Effector CD8-positive, alpha-beta T cell (primary cell): ENCODE measurements around the gene CHPT1.
"Not testable (repeated sequence)": the region's sequence is repeated elsewhere in the genome, so short reads cannot be mapped to it uniquely, and the experiment has no call there.

Experiments used
- DNase-seq: peaks from one replicate; lab custom pipeline; 2025; lab: John Stamatoyannopoulos, UW
- total RNA-seq, 4 experiments: gene quantifications; one replicate each; lab custom pipeline; 2026; lab: John Stamatoyannopoulos, UW

The CHPT1 gene
- total RNA-seq, result 12.6 to 18.3 (median 13.8) reads per million in 4 experiments

DNA sequence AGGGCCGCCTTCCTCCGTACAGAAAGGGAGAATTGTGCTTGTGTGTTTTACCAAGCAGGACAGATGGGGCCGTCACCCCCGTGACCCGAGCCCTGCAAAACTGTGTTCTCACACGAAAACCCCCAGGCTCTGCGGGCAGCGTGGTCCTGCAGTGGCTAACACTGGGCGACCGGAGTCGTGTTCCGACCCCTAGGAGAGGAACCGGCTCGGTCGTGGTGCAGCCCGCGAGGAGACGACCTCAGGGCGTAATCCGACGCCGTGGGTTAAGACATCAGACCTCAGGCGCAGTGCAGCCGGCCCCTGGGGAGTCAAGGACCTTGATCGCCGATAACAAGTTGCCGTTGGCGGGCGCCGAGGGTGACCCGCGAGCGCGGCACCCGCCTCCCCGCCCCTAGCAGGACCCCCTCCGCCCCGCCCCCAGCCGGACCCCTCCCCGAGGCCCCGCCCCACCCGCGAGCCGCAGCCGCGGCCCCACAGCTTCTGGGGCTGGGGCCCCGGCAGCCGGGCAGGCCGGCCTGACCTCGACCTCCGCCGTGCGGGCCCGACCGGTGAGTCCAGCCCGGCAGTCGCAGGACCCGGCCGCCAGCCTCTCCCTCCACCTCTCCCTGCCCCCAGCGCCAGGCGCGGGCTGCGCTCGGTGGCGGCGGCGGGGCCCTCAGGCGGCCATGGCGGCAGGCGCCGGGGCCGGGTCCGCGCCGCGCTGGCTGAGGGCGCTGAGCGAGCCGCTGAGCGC, at the start of gene CHPT1:
TSS of gene CHPT1 (plus strand) at position 444 of the 733 bp plus-strand sequence. CDS start at position 666, 222 bp downstream.
- peak; percentile 35 for DNase-seq

DNA sequence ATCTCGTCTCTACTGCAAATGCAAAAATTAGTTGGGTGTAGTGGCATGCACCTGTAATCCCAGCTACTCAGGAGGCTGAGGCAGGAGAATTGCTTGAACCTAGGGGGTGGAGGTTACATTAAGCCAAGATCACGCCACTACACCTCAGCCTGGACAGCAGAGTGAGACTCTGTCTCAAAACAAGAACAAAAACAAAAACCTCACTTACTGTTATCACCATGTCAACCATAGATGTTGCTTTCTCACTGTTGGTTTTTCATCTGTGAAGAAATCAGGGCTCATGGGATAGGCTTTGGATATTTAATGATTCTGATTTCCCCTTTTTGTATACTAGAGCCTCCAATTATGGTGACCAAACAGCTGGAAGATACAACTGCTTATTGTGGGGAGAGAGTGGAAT, 49.7 kb upstream of the CHPT1 start:
- DNase-seq, result no peak

DNA sequence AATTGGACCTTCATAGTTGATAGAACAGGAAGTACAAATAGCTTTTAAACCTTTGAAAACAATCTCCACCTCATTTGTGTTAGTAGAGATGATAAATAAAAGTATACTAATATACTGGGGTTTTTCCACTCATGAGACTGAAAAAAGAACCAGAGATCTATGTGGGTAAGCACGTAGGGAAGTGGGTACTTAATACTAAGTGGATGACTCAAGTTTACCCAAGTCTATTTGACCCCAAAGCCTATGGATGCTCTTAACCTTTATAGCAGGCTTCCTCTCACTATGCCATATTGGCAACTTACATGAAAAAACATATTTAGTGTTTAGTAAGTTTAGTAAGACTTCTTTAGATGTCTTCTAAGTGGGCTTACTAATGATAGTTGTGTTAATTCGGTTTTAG, 49.2 kb upstream of the CHPT1 start:
- no peak for DNase-seq

DNA sequence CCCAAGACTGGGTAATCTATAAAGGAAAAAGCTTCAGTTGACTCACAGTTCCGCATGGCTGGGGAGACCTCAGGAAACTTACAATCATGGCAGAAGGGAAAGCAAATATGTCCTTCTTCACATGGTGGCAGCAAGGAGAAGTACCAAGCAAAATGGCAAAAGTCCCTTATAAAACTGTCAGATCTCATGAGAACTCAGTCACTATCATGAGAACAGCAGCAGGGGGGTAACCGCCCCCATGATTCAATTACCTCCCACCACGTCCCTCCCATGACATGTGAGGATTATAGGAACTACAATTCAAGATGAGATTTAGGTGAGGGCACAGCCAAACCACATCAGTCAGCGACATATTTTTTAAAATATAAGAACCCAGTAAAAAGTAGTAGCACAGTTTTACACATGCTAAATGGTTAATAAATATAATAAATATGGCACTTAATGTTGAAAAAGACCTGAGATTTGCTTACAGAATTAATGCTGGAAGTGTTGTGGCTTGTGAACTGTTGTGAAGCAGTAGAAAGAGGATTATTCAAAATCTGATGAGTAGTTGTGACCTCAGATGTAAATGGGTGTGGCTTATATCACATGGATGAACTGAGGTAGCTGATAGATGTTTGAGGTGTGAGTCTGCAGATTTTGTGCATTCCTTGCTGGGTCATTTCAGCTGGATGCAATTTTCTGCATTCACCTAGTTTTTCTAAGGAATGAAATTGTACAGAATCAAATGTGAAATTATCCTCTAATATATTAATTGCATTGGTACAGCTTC, 46.9 kb upstream of the CHPT1 start:
- DNase-seq, result no peak

DNA sequence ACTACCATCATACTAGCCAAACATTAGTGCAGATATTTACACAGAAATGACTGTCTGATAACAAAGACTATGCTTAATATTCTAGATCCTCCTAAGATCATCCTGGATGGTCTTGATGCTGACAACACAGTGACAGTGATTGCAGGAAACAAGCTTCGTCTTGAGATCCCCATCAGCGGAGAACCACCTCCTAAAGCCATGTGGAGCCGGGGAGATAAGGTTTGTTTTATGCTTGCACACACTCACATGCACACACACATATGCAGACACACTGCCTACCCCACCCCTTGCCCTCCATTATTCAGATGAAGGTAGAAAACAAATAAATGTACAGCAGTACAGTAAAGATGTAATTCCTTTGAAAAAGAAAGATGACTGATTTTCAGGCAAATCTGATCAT, 44.4 kb upstream of the CHPT1 start:
- no peak for DNase-seq

DNA sequence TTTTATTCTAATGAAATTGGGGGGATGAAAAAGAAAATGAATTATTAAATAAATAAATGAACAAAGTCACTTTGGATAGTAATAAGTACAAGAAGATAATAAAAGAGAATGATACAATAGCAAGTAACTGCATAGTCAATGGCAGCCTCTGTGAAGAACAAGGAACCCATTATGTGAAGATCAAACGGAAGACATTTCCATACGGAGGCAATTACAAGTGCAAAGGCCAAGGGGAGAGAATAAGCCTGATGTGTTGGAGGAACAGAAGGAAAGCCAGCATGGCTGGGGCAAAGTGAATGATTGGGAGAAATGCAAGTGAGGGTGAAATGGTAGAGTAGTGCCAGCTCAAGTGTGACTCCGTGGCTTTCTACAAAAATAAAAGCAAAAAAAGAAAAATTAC, 43.9 kb upstream of the CHPT1 start:
- no peak for DNase-seq

DNA sequence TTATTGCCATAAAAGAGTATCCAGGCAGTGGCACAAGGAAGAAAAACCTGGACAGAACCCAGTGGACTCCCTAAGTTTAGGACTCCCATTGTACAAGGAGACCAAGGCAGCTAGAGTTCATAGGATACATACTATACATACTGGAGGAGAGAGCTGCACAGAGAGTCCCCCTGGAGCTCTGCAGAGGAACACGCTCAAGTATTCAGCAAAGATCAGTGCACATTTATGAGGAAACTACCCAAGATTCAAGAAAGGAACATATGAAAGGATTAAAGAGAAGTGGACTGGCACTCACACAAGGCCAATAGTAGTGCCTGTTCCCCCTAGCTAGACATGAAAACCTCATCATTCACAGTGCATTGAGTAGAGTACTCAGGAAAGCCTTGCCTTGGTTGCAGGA, 43.0 kb upstream of the CHPT1 start:
- no peak for DNase-seq

DNA sequence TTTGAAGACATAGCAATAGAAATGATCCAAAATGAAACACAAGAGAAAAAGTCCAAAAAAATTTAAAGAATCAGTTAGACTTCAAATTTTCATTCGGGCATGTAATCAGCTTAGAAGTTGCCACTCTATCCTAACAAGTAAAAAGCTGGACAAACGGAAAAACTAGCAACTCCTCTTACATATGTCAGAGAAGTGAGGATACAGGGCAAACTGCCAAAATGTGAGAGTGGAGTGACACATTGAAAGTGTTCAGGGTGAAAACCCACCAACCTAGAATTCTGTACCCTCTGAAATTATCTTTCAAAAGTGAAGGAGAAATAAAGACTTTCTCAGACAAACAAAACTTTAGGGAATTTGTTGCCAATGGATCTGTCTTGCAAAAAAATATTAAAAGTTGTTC, 42.0 kb upstream of the CHPT1 start:
- no peak for DNase-seq

DNA sequence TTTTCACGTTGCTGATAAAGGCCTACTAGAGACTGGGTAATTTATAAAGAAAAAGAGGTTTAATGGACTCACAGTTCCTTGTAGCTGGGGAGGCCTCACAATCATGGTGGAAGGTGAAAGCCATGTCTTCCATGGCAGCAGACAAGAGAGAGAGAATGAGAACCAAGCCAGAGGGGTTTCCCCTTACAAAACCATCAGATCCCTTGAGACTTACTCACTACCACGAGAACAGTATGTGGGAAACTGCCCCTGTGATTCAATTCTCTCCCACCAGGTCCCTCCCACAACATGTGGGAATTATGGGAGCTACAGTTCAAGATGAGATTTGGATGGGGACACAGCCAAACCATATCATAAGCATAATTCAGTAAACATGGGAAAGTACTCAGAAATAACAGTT, 36.8 kb upstream of the CHPT1 start:
- DNase-seq, result not testable (repeated sequence)

DNA sequence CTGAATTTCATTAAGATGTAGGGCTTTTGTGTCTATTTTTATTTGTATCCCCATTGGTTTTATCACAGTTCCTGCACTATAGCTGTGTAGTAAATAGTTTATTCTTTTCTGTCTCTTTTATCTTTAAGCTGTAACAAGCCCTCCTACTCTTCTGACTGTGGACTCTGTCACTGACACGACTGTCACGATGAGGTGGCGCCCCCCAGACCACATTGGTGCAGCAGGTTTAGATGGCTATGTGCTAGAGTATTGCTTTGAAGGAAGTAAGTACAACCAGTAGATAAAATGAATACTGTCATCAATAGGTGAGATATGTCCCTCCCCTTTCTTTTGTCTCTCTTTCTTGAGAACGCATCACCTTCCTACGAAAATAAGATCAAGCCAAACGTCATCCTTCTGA, 34.1 kb upstream of the CHPT1 start:
- DNase-seq, result no peak

DNA sequence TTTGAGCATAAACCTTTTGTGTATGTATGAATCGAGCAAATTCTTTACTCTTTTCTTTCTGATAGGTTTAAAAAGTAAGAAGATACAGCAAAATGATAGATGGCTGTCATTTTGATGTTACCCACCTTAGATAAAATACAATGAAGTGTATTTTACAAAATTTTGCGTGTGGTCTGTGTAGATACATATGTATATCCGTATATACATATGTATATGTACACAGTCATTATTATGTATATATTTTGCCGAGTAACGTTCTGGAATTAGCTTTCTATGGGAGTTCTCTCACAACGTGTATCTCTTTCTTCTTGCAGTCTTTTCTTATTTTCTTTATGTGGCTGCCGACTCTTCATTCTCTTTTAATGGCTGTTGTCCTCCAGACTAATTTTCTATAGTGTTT, 32.4 kb upstream of the CHPT1 start:
- no peak for DNase-seq

DNA sequence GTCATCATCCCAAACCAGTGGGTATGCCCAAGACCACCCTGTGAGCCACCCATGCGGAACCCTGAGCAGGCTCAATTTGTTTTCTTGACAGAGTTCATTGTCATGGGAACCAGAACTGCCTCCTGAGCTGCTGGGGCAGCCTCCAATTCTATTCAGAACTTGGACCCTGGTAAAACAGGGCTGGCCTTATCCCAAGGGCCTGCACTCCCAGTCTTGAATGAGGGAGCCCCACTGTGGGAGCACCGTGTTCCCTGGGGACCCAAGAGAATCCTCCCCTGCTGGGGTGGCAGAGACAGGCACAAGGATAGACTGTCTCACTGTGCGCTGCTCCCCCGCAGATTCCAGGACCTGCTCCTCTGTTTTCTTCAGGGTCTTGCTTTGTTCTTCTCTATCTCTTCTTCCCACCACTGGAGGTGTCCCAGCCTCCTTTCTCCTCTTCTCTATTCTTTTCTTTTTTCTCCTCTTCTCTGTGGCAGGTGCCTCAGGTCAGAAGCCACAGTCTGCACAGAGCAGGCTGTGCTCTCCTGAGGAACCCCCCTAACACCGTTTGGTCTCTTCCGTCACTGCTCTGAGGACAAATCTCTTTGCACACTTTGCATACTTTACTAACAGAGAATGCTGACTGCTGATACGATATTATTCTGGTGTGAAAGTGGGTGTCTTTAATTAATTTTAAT, 31.2 kb upstream of the CHPT1 start:
- DNase-seq, result no peak

DNA sequence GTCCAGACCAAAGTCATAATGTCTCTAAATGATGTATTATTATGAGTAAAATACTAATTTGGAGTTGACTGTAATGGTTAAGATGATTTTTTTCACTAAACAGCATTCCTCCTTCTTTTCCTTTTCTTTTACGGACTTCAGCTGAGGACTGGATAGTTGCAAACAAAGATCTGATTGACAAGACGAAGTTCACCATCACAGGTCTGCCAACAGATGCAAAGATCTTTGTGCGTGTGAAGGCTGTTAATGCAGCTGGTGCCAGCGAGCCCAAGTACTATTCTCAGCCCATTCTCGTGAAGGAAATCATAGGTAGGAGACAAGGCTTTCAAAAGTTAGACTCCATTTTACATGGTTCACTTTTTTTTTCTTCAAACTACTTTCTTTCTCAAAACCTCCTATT, 29.8 kb upstream of the CHPT1 start:
- DNase-seq, result no peak

DNA sequence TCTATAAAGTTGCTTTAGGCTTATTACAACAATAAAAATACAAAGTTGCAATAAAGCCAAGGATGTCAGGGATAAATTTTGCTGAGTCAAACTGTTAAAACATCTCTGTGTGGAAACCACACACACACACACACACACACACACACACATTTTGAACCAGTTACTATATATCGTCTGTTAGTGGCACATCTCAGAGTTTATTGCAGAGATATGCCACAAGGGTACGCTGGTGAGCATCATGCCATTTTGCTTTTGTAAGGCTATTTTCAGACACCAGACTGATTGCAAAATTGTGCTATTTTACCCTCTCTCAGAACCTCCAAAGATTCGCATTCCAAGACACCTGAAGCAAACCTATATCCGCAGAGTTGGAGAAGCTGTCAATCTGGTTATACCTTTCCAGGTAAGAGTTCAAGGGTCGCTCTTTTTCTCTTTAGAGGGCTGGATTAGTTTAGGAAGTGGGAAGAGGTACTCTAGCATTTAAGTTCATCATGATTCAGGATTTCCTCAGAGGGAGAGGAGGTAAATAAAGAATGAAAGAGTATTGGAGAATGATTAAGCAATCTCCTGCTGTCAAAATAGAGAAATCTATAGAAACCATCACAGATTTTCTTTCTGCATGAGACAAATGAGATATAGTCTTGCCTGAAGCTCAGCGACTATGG, 27.3 kb upstream of the CHPT1 start:
- no peak for DNase-seq

DNA sequence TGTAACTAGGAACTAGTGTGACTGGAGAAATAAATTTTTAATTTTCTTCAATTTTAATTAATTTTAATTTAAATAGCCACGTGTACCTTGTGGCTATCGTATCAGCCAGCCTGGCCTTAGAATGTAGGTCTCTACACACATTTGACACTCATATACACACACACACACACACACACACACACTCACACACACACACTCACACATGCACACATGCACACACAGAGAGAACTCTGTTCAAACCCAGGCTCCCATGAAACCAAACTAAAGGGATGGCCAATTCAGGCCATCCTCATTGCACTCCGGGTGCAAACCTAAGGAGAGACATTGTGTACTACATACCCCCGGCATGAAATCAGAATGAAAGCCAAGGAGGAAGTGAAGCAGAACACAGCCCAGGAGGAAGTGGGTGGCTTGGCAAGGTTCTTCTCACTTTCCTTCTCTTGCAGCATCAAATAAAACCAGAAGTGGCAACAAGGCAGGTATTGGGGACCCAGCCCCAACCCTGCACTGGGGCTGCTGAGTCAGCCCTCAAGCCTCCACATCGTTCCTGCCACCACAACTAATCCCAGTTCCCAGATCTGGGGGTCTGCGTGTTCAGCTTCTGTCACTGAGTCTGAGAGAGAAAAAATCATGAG, 26.2 kb upstream of the CHPT1 start:
- DNase-seq, result no peak

DNA sequence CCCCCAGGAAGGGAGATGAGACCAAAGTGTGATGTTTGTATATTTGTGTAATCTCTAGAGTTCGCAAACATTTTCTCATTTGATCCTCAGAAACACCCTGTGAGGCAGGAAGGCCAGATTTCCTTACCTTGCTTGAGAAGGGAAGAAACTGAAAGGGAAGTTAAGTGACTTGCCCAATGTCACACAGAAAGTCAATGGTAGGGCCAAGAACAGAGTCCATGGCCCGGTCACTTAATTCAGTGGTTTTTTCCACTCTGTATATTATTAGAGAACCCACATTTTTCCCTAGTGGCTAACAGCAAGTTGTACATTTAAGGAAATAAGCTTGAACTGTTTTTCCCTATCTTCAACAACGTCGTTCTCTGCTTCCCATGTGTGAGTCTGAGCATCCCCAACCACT, 25.6 kb upstream of the CHPT1 start:
- DNase-seq, result no peak

DNA sequence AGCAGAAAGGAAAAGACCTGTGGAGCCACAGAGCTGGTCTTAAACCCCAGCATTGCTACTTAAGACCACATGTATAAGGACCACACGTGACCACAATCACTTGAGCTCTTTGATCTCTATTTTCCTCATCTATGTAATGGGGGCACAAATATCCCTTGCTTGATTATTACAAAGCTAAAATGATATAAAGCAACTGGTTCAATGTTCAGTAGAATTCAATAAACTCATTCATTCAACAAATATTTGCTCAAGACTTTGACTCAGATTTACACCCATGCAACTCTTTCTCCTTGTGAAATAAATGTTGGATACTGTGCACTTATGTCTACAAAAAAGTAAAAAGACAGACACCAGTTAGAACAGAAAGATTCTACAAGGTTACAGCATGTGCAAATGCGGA, 21.9 kb upstream of the CHPT1 start:
- DNase-seq, result no peak

DNA sequence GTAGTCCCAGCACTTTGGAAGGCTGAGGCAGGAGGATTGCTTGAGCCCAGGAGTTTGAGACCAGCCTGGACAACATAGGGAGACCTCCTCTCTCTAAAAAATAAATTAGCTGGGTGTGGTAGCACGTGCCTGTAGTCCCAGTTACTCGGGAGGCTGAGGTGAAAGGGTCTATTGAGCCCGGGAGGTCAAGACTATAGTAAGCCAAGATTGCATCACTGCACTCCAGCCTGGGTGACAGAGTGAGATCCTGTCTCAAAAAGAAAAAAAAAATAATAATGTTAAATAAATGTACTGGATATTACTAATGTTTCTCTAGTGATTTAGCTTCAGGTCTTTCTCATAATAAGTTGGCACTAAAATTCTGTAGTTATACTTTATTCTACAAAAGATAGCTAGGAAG, 20.9 kb upstream of the CHPT1 start:
- not testable (repeated sequence) for DNase-seq

DNA sequence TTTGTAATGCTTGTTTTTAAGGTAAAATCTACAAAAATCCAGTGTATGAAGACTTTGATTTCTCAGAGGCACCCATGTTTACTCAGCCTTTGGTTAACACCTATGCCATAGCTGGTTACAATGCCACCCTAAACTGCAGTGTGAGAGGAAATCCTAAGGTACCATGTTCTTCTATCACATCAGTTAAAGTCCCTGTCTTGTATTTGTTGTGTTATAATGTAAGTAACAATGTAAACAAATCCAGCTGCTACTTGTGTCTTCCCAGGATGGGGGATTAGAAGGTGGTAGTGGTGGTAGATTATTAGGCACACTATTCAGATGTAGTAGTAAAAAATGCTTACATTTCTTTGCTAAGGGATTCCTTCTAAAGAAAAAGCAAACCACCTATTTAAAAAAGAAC, 19.4 kb upstream of the CHPT1 start:
- no peak for DNase-seq

DNA sequence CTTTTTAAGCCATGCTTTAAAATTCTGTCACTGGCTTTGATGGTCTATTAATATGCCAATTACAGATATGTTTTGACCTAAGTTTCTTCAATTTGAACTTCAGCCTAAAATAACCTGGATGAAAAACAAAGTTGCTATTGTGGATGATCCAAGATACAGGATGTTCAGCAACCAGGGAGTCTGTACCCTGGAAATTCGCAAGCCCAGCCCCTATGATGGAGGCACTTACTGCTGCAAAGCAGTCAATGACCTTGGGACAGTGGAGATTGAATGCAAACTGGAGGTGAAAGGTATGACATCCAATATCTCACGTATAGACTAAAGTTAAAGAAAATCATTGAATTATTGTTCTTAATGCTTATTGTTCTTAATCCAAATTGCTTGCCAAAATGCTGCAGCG, 17.2 kb upstream of the CHPT1 start:
- DNase-seq, result no peak

DNA sequence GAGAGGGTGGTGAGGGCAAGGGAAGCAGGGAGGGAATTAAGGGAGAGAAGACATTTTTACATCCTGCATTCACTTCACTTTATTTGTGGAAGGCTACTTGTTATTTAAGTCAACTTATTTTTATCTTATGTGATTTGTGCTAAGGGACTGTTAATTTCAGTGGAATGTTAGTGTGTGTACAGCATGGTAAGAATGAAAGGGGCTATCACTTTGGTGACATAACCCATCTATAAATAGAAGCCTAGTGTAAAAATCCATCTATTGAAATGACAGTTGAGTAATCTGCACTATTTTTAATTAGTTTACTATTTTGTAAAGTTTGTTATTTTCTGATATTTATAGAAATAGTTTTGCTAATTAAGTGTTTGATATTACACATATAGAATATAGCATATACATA, 16.8 kb upstream of the CHPT1 start:
- no peak for DNase-seq

DNA sequence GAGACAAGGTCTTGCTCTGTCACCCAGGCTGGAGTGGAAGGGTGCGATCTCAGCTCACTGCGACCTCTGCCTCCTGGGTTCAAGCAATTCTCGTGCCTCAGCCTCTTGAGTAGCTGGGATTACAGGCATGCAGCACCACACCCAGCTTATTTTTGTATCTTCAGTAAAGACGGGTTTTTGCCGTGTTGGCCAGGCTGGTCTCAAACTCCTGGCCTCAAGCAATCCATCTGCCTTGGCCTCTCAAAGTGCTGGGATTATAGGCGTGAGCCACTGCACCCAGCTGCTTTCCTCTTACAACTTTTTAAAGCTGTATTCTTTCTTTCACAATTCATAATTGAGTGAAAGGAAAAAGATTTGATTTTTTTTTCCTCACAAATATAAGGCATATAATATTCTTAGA, 15.8 kb upstream of the CHPT1 start:
- not testable (repeated sequence) for DNase-seq
